HEK293T (cell line): ENCODE results near the gene CUBN.

Source experiments
- FOXA1 ChIP-seq: fragments of 450-650 bp; IDR thresholded peaks from 2 replicates; pipeline ENCODE4 v1.6.1; 2016; ENCODE audit warnings: mild to moderate bottlenecking
- FOXK2 ChIP-seq: fragments of 450-650 bp; IDR thresholded peaks from 2 replicates; pipeline ENCODE4 v1.6.1; 2016; ENCODE audit warnings: mild to moderate bottlenecking
- SP1 ChIP-seq: fragments of 450-650 bp; IDR thresholded peaks from 2 replicates; pipeline ENCODE4 v1.6.1; 2017
- SUZ12 ChIP-seq: fragments of 450-650 bp; IDR thresholded peaks from 2 replicates; pipeline ENCODE4 v1.6.1; 2016; ENCODE audit warnings: mild to moderate bottlenecking

- no peak for TF ChIP-seq SP1
- no peak for TF ChIP-seq FOXK2
- no peak for TF ChIP-seq SUZ12
- no peak for TF ChIP-seq FOXA1
These were observed 187.7 kb downstream of the CUBN start for GRCh38 chr10:16941870-16942269.
